Thyroid gland (tissue), 4 donors: ENCODE data around the gene SYT1.

Experiments used
- POLR2A ChIP-seq, 2 donors: fragments of 450-650 bp; IDR thresholded peaks; one replicate each; pipeline ENCODE4 v1.6.1; 2017; ENCODE audit warnings: antibody characterized with exemption in 2 of 2, mild to moderate bottlenecking in 2 of 2, moderate library complexity in 1 of 2
- TF ChIP-seq, protein P1 (sequence below), 6 experiments: fragments of 200-600 bp in 3 of 6; fragments of 450-650 bp in 3 of 6; sonication (generic) in 3 of 6; IDR thresholded peaks; one replicate each; pipeline ENCODE4 v1.5.1; 2016 to 2019; ENCODE audit warnings: antibody characterized with exemption in 6 of 6, mild to moderate bottlenecking in 2 of 6, inconsistent platforms in 1 of 6, moderate library complexity in 1 of 6

DNA sequence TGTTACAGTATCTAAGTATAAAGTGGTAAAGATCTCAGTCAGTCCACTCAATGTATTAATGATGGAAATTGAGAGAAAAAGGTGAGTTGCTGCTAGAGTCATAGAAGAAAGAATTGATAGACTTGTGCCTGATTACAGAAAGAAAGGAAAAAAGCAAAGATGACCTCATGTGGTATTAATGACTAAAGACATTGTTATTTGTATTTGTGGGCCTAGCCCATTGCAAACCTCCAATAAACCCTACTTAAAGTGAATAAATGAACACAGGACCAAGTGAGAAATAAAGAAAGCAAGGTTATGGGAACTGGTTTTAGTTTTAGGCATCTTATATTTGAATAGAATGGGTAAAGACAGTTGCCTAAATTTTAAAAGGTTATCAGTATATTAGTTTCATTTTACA is 105.5 kb downstream of the SYT1 start:
- TF ChIP-seq, protein P1, sequence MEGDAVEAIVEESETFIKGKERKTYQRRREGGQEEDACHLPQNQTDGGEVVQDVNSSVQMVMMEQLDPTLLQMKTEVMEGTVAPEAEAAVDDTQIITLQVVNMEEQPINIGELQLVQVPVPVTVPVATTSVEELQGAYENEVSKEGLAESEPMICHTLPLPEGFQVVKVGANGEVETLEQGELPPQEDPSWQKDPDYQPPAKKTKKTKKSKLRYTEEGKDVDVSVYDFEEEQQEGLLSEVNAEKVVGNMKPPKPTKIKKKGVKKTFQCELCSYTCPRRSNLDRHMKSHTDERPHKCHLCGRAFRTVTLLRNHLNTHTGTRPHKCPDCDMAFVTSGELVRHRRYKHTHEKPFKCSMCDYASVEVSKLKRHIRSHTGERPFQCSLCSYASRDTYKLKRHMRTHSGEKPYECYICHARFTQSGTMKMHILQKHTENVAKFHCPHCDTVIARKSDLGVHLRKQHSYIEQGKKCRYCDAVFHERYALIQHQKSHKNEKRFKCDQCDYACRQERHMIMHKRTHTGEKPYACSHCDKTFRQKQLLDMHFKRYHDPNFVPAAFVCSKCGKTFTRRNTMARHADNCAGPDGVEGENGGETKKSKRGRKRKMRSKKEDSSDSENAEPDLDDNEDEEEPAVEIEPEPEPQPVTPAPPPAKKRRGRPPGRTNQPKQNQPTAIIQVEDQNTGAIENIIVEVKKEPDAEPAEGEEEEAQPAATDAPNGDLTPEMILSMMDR (IDR thresholded peaks at IDR 0.05) = no peak
- no peak for TF ChIP-seq POLR2A (IDR thresholded peaks at IDR 0.05)
